HCEC 1CT (cell line): ENCODE results near the gene SYT17.

Source experiments
- DNase-seq: peaks from one replicate; pipeline ENCODE4 v3.0.0-alpha.2; 2017

The SYT17 gene

GRCh38 chr16:19307587-19308241, 139.7 kb downstream of the SYT17 start:
- DNase-seq = no peak

- DNase-seq = no peak
These were observed 140.4 kb downstream of the SYT17 start for GRCh38 chr16:19308392-19308791.

- no peak for DNase-seq
These were observed 141.1 kb downstream of the SYT17 start for GRCh38 chr16:19309178-19309577.

- DNase-seq = no peak
These were observed 146.8 kb downstream of the SYT17 start for GRCh38 chr16:19314718-19315425.

- DNase-seq = no peak
These were observed 147.9 kb downstream of the SYT17 start for GRCh38 chr16:19315889-19316433.

- no peak for DNase-seq
These were observed 148.8 kb downstream of the SYT17 start for GRCh38 chr16:19316846-19317245.
